Sigmoid colon (tissue), 7 donors: Measurements from ENCODE around the gene SF1. TPM values are rescaled to one million over a fixed set of nuclear protein-coding genes. Genes with fewer than 3 reads are reported as not detected.

ENCODE experiments used
- DNase-seq: peaks from one replicate; pipeline ENCODE4 v3.0.0-alpha.2; 2019
- H3K27ac ChIP-seq, 4 donors: fragments of 200-600 bp; sonication (generic); one replicate each; pipeline ENCODE4 v1.5.1; 2016 to 2019; ENCODE audit warnings: mild to moderate bottlenecking in 1 of 4
- H3K27me3 ChIP-seq, 3 donors: fragments of 200-600 bp; sonication (generic); one replicate each; pipeline ENCODE4 v1.5.1; 2019; ENCODE audit warnings: mild to moderate bottlenecking in 1 of 3
- H3K36me3 ChIP-seq, 4 donors: fragments of 200-600 bp; sonication (generic); one replicate each; pipeline ENCODE4 v1.5.1; 2016 to 2019
- H3K4me1 ChIP-seq, 4 donors: fragments of 200-600 bp; sonication (generic); one replicate each; pipeline ENCODE4 v1.5.1; 2017 to 2019
- H3K4me3 ChIP-seq, 4 donors: fragments of 200-600 bp; sonication (generic); one replicate each; pipeline ENCODE4 v1.5.1; 2017 to 2019; ENCODE audit warnings: mild to moderate bottlenecking in 2 of 4, moderate library complexity in 1 of 4
- H3K9me3 ChIP-seq, 4 donors: fragments of 200-600 bp in 3 of 4; sonication (generic) in 3 of 4; one replicate each; pipeline versions ENCODE4 v1.5.1 to v1.6.1; 2013 to 2019
- EP300 ChIP-seq, 4 donors: sonication (generic); formaldehyde crosslinking; IDR thresholded peaks; one replicate each; pipeline ENCODE4 v1.6.1; 2017; ENCODE audit warnings: antibody characterized with exemption in 4 of 4
- POLR2A ChIP-seq, 2 donors: fragments of 450-650 bp; IDR thresholded peaks; one replicate each; pipeline ENCODE4 v1.6.1; 2016; ENCODE audit warnings: antibody characterized with exemption in 2 of 2, mild to moderate bottlenecking in 2 of 2, moderate library complexity in 2 of 2
- POLR2AphosphoS5 ChIP-seq, 4 donors: sonication (generic); formaldehyde crosslinking; IDR thresholded peaks; one replicate each; pipeline ENCODE4 v1.6.1; 2017; ENCODE audit warnings: antibody characterized with exemption in 4 of 4
- WGBS, 2 donors: extraction: QIAGEN DNeasy Blood & Tissue Kit; methylation state at CpG; one replicate each; pipeline ENCODE4 v1.1.7; 2013; 5-methylcytosine and 5-hydroxymethylcytosine counted together
- intact Hi-C: fragments of 100-400 bp; cut with DNase I; formaldehyde crosslinking; loops from one replicate; pipeline ENCODE4 v1.15.1; 2023
- polyA plus RNA-seq, 3 donors: library from polyadenylated mRNA; stranded (reverse); fragments of 200-250 nt; gene quantifications; one replicate each; pipeline ENCODE4 v1.2.3, GENCODE V29; 2013
- total RNA-seq, 4 donors: library from RNA; depleted of rRNA; stranded (reverse); fragments of >200 nt; gene quantifications; one replicate each; pipeline ENCODE4 v1.1.0, GENCODE V29; 2016
- TF ChIP-seq, protein P1 (sequence below), 4 experiments: fragments of 450-650 bp in 3 of 4; fragments of 200-600 bp in 1 of 4; IDR thresholded peaks; one replicate each; pipeline ENCODE4 v1.5.1; 2016 to 2019; ENCODE audit warnings: antibody characterized with exemption in 4 of 4, mild to moderate bottlenecking in 3 of 4, moderate library complexity in 2 of 4
- donor health status: healthy with polysubstance abuse.
- donor health status: Bipolar disorder and iron deficiency.
- donor health status: healthy.

SF1 gene
- total and polyA plus RNA-seq, 7 donors, result 36.5 to 381 (median 185) TPM

DNA sequence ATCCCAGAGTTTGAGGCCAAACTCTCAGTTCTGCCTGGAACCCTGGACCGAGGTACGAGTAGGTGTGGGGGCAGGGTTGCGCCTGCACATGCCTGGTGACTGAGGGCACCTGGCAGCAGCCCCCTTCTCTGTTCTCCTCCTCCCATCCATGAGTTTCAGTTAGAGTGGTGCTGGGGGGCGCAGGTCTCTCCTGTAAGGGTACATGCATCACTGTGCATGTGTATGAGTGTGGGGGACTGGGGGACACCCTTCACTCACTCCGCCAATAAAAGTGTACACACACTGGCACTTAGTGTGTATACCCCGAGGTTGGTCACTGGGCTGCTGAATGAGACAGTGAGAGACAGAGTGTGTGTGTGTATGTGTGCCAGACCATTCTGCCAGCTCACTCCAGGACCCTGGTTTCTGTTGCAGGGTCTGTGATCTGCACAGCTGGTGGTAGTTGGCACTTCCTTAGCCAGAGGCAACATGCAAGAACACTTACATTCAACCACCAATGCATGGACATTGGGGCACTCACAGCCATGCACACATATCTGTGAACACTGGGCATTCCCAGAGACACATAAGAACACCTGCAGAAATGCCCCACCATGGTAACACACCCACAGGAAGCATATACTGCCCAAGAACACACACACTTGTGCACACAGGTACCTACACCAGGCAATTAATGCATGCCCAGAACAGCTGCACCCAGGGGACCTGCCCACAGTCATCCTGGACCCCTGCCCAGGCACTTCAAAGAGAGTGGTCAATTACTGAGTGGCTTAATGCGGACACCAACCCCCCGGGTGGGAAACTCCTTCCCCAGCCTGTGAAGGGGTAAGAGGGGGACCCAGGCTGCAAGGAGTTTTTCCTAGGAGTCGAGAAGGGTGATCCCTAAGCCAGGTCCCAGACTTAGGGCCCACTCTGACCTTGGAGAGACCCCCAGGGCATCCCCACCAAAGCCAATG lies 54.2 kb downstream of the SF1 start:
- DNase-seq, result no peak
- H3K27ac ChIP-seq, result no peak overlapping the region
- H3K9me3 ChIP-seq, result no peaks in the 10 kb centered on the region
- 56 to 64% methylated on average over 9 of the region's 9 CpGs for WGBS, 2 donors
- peaks cover 0 to 7% (median 3%) of the 10 kb centered on the region in 4 donors for H3K4me1 ChIP-seq
- TF ChIP-seq POLR2A (IDR thresholded peaks at IDR 0.05), result no peak
- TF ChIP-seq, protein P1, sequence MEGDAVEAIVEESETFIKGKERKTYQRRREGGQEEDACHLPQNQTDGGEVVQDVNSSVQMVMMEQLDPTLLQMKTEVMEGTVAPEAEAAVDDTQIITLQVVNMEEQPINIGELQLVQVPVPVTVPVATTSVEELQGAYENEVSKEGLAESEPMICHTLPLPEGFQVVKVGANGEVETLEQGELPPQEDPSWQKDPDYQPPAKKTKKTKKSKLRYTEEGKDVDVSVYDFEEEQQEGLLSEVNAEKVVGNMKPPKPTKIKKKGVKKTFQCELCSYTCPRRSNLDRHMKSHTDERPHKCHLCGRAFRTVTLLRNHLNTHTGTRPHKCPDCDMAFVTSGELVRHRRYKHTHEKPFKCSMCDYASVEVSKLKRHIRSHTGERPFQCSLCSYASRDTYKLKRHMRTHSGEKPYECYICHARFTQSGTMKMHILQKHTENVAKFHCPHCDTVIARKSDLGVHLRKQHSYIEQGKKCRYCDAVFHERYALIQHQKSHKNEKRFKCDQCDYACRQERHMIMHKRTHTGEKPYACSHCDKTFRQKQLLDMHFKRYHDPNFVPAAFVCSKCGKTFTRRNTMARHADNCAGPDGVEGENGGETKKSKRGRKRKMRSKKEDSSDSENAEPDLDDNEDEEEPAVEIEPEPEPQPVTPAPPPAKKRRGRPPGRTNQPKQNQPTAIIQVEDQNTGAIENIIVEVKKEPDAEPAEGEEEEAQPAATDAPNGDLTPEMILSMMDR (IDR thresholded peaks at IDR 0.05), result no peak
- TF ChIP-seq EP300 (IDR thresholded peaks at IDR 0.05), result no peak
- no peak for TF ChIP-seq POLR2AphosphoS5 (IDR thresholded peaks at IDR 0.05)
- H3K27me3 ChIP-seq, result peaks cover 3 to 37% (median 34%) of the 10 kb centered on the region in 3 donors
- intact Hi-C loops, result loop anchor here (1.0 to 5.0 kb wide), 2 partner anchors 36 to 172 kb away; no protein-coding TSS in a partner anchor
- peaks cover 0 to 5% (median 0%) of the 10 kb centered on the region in 4 donors for H3K36me3 ChIP-seq
- H3K4me3 ChIP-seq, result no peak overlapping the region

DNA sequence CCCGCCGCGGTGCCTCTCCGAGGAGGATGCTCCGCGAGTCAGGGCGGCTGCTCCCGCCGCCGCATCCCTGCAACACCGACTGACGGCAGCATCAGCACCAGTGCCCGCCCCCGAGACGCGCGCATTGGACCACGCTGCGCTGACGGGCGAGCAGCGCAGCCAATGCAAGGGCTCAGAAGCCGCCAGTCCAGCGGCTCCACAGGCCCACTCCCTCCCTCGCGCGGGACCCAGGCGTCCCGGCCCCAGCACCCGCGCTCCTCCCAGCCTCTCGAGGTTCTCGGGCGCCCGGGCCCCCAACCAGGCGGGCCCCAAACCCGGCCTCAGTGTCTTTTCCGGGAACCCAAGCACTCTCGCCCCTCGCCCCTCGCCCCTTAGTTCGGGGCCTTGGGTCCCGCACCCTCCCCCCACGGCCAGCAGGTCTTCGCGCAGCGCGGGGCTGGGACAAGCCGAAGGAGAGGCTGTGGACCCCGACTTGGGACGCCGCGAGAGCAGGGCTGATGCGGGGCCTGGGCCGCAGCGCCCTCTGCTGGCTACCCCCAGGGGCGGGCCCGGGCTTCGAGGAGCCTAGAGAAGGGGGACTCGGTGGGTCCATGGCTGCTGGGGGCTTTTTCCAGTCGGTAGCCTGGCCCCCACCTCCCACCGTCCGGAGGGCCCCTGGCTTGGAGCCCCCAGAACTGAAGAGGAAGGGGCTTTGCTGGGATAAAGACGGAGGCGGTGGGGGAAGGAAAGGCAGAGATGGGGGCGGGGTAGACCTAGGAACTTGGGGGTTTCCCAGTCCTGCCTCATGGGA lies 55.0 kb downstream of the SF1 start, which contains the start of gene NRXN2:
Gene NRXN2, minus strand, starts transcription at position 81 of the 790 bp plus-strand sequence. CDS start 9,498 bp downstream, outside the sequence.
- Histone ChIP-seq H3K9me3 (no peaks in the 10 kb centered on the region), H3K36me3 (no peaks in the 10 kb centered on the region), H3K27me3 (peaks cover 3 to 45% (median 36%) of the 10 kb centered on the region in 3 donors), H3K4me1 (peaks cover 0 to 7% (median 3%) of the 10 kb centered on the region in 4 donors), H3K27ac (peak within 1 kb of the TSS; percentile 70 to 80 (median 74)), H3K4me3 (peak within 1 kb of the TSS; percentile 55 to 70 (median 62))
- DNase-seq, result peak; percentile 91
- WGBS, 2 donors, result 2% methylated on average over 66 of the region's 66 CpGs
- TF ChIP-seq POLR2A (IDR thresholded peaks at IDR 0.05), result no peak
- TF ChIP-seq, protein P1 (IDR thresholded peaks at IDR 0.05), result peak; percentile 95 to 99 (median 96)
- intact Hi-C loops, result loop anchor here (1.0 to 5.0 kb wide), 2 partner anchors 35 to 171 kb away; no protein-coding TSS in a partner anchor

DNA sequence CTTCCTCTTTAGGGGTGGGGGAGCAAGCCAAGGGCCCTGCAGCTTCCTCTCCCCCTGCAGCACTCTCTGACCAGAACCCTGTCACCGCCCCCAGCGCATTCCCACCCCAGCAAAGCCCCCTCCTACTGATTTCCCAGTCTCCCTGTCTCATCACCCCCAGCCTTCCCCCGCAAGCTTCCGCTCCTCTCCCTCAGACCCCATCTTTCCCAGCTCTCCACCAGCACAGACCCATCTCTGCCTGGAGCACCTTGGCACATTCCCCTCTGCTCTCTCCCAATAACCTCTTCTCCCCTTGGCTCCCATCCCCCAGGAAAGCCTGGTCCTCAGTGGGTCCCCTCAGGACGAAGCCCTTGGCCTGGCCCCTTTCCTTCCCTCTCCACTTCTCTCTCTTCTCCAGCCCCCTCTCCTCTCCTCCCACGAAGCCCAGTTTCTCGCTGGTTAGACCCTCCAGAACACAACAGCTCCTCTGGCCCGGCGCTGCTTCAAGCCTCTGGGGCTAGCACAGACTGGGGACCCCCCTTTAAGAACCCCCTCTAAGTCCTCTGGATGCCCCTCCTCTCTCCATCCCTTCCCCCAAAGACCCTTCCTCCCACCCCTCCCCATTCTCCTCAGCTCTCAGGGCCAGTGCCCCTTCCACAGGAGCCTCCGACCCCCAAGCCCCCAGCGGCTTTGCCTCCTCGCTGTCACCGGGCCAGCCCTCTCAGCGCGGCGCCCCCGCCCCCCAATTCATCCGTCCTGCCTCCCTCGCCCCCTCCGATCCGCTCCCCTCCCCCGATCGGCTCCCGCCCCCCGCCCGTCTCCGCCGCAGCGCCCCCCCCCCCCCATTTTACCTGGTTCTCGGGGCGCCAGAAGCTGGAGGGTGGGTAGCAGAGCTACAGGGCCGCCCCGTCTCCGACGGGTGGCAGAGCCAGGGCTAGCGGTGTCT lies 55.9 kb downstream of the SF1 start:
- H3K27ac ChIP-seq, result no peak overlapping the region
- TF ChIP-seq POLR2A (IDR thresholded peaks at IDR 0.05) (no peak), EP300 (IDR thresholded peaks at IDR 0.05) (no peak), POLR2AphosphoS5 (IDR thresholded peaks at IDR 0.05) (no peak)
- TF ChIP-seq, protein P1 (IDR thresholded peaks at IDR 0.05), result no peak
- DNase-seq, result no peak
- H3K36me3 ChIP-seq, result no peaks in the 10 kb centered on the region
- peak overlapping the region in 1 of 4 donors; percentile 66 for H3K4me3 ChIP-seq
- H3K9me3 ChIP-seq, result no peaks in the 10 kb centered on the region
- 12 to 13% methylated on average over 32 to 36 of the region's 36 CpGs for WGBS, 2 donors
- H3K27me3 ChIP-seq, result peaks cover 3 to 54% (median 45%) of the 10 kb centered on the region in 3 donors
- peaks cover 0 to 7% (median 3%) of the 10 kb centered on the region in 4 donors for H3K4me1 ChIP-seq
- intact Hi-C loops, result loop anchor here (1.0 to 5.0 kb wide), 2 partner anchors 34 to 170 kb away; no protein-coding TSS in a partner anchor

DNA sequence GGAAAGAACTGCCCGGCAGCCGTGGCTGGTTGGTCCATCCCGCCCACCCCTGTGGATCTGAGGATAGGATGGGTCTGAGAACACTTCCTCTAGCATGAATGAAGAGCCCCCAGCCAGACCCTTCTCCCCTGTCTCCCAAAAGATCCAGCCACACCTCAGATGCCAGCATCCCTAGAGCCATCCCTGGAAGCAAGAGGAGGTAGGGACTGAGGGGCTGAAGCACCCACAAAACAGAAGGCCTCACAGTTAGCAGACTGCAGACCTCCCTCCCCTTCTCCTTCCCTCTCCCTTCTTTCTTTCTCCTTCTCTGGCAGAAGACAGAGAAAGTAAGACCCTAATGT lies 57.0 kb downstream of the SF1 start:
- no peak for TF ChIP-seq POLR2A (IDR thresholded peaks at IDR 0.05)
- TF ChIP-seq, protein P1 (IDR thresholded peaks at IDR 0.05), result no peak
- TF ChIP-seq POLR2AphosphoS5 (IDR thresholded peaks at IDR 0.05), result no peak
- TF ChIP-seq EP300 (IDR thresholded peaks at IDR 0.05), result no peak

More for the DNA sequence above, 57.0 kb downstream of the SF1 start:
- Histone ChIP-seq H3K9me3 (no peaks in the 10 kb centered on the region), H3K4me3 (no peak overlapping the region), H3K36me3 (no peaks in the 10 kb centered on the region), H3K27ac (no peak overlapping the region), H3K4me1 (peaks cover 0 to 7% (median 3%) of the 10 kb centered on the region in 4 donors), H3K27me3 (peaks cover 9 to 65% (median 56%) of the 10 kb centered on the region in 3 donors)
- no peak for DNase-seq
- WGBS, 2 donors, result 42 to 62% methylated on average over 3 of the region's 3 CpGs
- intact Hi-C loops, result loop anchor here (5.0 kb wide), 1 partner anchor 169 kb away; no protein-coding TSS in a partner anchor
